HepG2 (cell line): ENCODE data around the gene EIF2AK2. TPM values are rescaled to one million over a fixed set of nuclear protein-coding genes. Genes with fewer than 3 reads are reported as not detected.
A peak's percentile ranks its signal among the peaks of the same experiment; 100 is the strongest.

Experiments used
- ARNTL ChIP-seq: sonication (generic); formaldehyde crosslinking; IDR thresholded peaks from 2 replicates; pipeline ENCODE4 v1.4.0; 2020; ENCODE audit warnings: mild to moderate bottlenecking, missing genetic modification reagents
- ATF5 ChIP-seq: sonication (generic); formaldehyde crosslinking; IDR thresholded peaks from 2 replicates; pipeline ENCODE4 v1.4.0; 2020; ENCODE audit warnings: mild to moderate bottlenecking, low read depth, missing genetic modification reagents
- CBX2 ChIP-seq, 2 experiments: fragments of 200-600 bp in 1 of 2; sonication (generic); formaldehyde crosslinking in 1 of 2; IDR thresholded peaks; 2 replicates each; pipeline versions ENCODE4 v1.7.0 to v1.8.1; 2018 to 2022; ENCODE audit warnings: low read depth in 2 of 2, low read length in 1 of 2, mild to moderate bottlenecking in 1 of 2, missing genetic modification reagents in 1 of 2
- CENPX ChIP-seq: sonication (generic); formaldehyde crosslinking; IDR thresholded peaks from 2 replicates; pipeline ENCODE4 v1.9.0; 2021; ENCODE audit warnings: mild to moderate bottlenecking, missing genetic modification reagents, moderate library complexity
- EEA1 ChIP-seq: sonication (generic); formaldehyde crosslinking; IDR thresholded peaks from 2 replicates; pipeline ENCODE4 v1.5.1; 2020; ENCODE audit warnings: mild to moderate bottlenecking, missing genetic modification reagents, borderline replicate concordance
- HOXA3 ChIP-seq: sonication (generic); formaldehyde crosslinking; IDR thresholded peaks from 2 replicates; pipeline ENCODE4 v1.5.0; 2020; ENCODE audit warnings: missing genetic modification reagents
- MXD1 ChIP-seq: sonication (generic); formaldehyde crosslinking; IDR thresholded peaks from 2 replicates; pipeline ENCODE4 v1.4.0; 2020; ENCODE audit warnings: mild to moderate bottlenecking, missing genetic modification reagents
- PHF20 ChIP-seq: sonication (generic); formaldehyde crosslinking; IDR thresholded peaks from 2 replicates; pipeline ENCODE4 v1.5.0; 2020; ENCODE audit warnings: mild to moderate bottlenecking, missing genetic modification reagents
- SATB2 ChIP-seq: sonication (generic); formaldehyde crosslinking; IDR thresholded peaks from 2 replicates; pipeline ENCODE4 v1.5.0; 2020; ENCODE audit warnings: missing genetic modification reagents
- ZBTB20 ChIP-seq: sonication (generic); formaldehyde crosslinking; IDR thresholded peaks from 2 replicates; pipeline ENCODE4 v1.8.1; 2023; ENCODE audit warnings: missing genetic modification reagents, low read depth, mild to moderate bottlenecking, borderline replicate concordance
- ZFP90 ChIP-seq: sonication (generic); formaldehyde crosslinking; IDR thresholded peaks from 2 replicates; pipeline ENCODE4 v1.8.0; 2022; ENCODE audit warnings: missing genetic modification reagents, mild to moderate bottlenecking, inconsistent platforms, borderline replicate concordance
- ZNF264 ChIP-seq: sonication (generic); formaldehyde crosslinking; IDR thresholded peaks from 2 replicates; pipeline ENCODE4 v1.4.0; 2020; ENCODE audit warnings: missing genetic modification reagents
- ZNF432 ChIP-seq: sonication (generic); formaldehyde crosslinking; IDR thresholded peaks from 2 replicates; pipeline ENCODE4 v1.5.0; 2020; ENCODE audit warnings: missing genetic modification reagents, mild to moderate bottlenecking, borderline replicate concordance
- ZNF678 ChIP-seq: sonication (generic); formaldehyde crosslinking; IDR thresholded peaks from 2 replicates; pipeline ENCODE4 v1.4.0; 2020; ENCODE audit warnings: mild to moderate bottlenecking, missing genetic modification reagents
- ZNF709 ChIP-seq: sonication (generic); formaldehyde crosslinking; IDR thresholded peaks from 2 replicates; pipeline ENCODE4 v1.5.0; 2020; ENCODE audit warnings: mild to moderate bottlenecking, missing genetic modification reagents
- ZNF770 ChIP-seq: sonication (generic); formaldehyde crosslinking; IDR thresholded peaks from 2 replicates; pipeline ENCODE4 v1.5.0; 2020; ENCODE audit warnings: mild to moderate bottlenecking, missing genetic modification reagents
- ZZZ3 ChIP-seq: sonication (generic); formaldehyde crosslinking; IDR thresholded peaks from 2 replicates; pipeline ENCODE4 v1.4.0; 2020; ENCODE audit warnings: missing genetic modification reagents, mild to moderate bottlenecking, borderline replicate concordance
- polyA plus RNA-seq, 8 experiments: library from polyadenylated mRNA; depleted of rRNA in 3 of 8; stranded (reverse) in 7 of 8; unstranded in 1 of 8; fragments of >200 nt; fragmentation: Illumina TruSeq in 4 of 8; extraction: Trizol in 4 of 8; gene quantifications; 2 replicates each; pipeline versions ENCODE4 v1.2.1 to v1.2.3, GENCODE V29; 2011 to 2016; ENCODE audit warnings: low read depth in 4 of 8, missing spikeins in 1 of 8, mixed read lengths in 1 of 8; ENCODE audit not compliant: insufficient read depth in 1 of 8
- total RNA-seq, 5 experiments: library from RNA; depleted of rRNA; stranded (reverse); fragments of >200 nt; fragmentation: Illumina TruSeq; extraction: Trizol; gene quantifications; 2 replicates each; pipeline ENCODE4 v1.2.3, GENCODE V29; 2016; ENCODE audit warnings: low read depth in 1 of 5
- TF ChIP-seq, protein P1 (sequence below): sonication (generic); formaldehyde crosslinking; IDR thresholded peaks from 2 replicates; pipeline ENCODE4 v1.4.0; 2020; ENCODE audit warnings: mild to moderate bottlenecking, missing genetic modification reagents
- TF ChIP-seq, protein P2 (sequence below): sonication (generic); formaldehyde crosslinking; IDR thresholded peaks from 2 replicates; pipeline ENCODE4 v1.4.0; 2020; ENCODE audit warnings: mild to moderate bottlenecking, low read depth, missing genetic modification reagents
- TF ChIP-seq, protein P3 (sequence below): sonication (generic); formaldehyde crosslinking; IDR thresholded peaks from 2 replicates; pipeline ENCODE4 v1.5.0; 2020; ENCODE audit warnings: missing genetic modification reagents, mild to moderate bottlenecking, borderline replicate concordance

EIF2AK2 gene
- total and polyA plus RNA-seq, 2 of the 13 experiments (the other 11 are each of a cell fraction or from before 2014, with no cell fraction given): 10.2 to 26.1 TPM

DNA sequence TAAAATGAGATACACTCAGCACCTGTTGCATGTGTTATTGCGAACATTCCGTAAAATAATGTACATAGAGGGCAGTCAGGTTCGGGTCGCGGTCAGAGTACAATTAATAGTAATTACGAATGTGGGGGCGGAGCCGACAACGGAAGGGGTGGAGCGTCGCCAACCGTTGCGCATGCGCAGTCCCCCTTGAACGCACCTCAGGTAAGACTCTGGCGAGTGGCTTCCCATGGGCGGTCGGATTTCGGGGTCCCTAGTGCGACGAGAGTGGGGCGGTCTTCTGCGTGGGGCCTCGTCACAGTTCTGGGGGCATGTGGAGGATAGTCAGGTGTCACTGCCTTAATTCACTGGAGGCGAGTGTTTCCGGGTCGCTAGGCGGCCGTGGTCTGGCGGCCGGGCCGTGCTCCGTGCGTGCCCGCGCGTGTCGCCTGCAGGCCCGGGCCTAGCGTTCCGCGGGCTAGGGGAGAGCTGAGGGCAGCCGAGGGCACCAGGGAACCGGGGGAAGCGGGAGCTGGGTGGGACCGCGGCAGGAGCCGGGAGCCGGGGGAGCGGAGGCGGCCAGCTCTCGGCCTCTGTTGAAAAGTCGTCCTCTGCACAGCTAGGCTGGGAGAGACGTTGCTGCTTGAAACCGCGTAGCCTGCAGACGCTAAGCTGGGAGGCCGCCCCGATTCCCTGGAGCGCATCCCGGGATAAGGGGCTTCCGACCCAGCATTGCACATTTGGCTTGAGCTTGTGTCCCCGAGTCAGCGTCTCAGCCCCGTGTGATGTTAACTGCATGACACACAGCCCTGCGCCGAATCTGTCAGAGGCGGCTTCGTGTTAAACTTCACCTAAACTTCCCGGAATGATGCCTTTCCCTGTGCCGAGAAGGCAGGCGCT, 39.8 kb upstream of the EIF2AK2 start, which contains the start of gene CEBPZOS (continued):
- TF ChIP-seq PHF20 (CRISPR knock-in tag) (peak; percentile 90), ZNF770 (CRISPR knock-in tag) (no peak), ARNTL (CRISPR knock-in tag) (peak; percentile 58; the same call in 1 of the 2 replicates), ZBTB20 (CRISPR knock-in tag) (peak; percentile 74), EEA1 (CRISPR knock-in tag) (peak; percentile 98), CBX2 (IDR thresholded peaks at IDR 0.05; ENCODE audit: low read depth, low read length) (no peak), CBX2 (CRISPR knock-in tag; IDR thresholded peaks at IDR 0.05; ENCODE audit: low read depth) (no peak), CENPX (CRISPR knock-in tag) (no peak), ZZZ3 (CRISPR knock-in tag) (peak; percentile 81), ZNF678 (CRISPR knock-in tag) (0 out of 2 replicates have a peak, but pooled peaks have one; percentile 72), ZNF432 (CRISPR knock-in tag) (no peak), SATB2 (CRISPR knock-in tag) (peak; percentile 90; the same call in 1 of the 2 replicates), ZNF264 (CRISPR knock-in tag) (no peak; the same call in 1 of the 2 replicates), ATF5 (CRISPR knock-in tag) (peak; percentile 92), HOXA3 (peak; percentile 55), MXD1 (CRISPR knock-in tag) (peak; percentile 96), ZFP90 (CRISPR knock-in tag) (peak; percentile 71), ZNF709 (peak; percentile 97)
- TF ChIP-seq, protein P1, sequence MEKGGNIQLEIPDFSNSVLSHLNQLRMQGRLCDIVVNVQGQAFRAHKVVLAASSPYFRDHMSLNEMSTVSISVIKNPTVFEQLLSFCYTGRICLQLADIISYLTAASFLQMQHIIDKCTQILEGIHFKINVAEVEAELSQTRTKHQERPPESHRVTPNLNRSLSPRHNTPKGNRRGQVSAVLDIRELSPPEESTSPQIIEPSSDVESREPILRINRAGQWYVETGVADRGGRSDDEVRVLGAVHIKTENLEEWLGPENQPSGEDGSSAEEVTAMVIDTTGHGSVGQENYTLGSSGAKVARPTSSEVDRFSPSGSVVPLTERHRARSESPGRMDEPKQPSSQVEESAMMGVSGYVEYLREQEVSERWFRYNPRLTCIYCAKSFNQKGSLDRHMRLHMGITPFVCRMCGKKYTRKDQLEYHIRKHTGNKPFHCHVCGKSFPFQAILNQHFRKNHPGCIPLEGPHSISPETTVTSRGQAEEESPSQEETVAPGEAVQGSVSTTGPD (CRISPR knock-in tag): 0 out of 2 replicates have a peak, but pooled peaks have one; percentile 50
- TF ChIP-seq, protein P2, sequence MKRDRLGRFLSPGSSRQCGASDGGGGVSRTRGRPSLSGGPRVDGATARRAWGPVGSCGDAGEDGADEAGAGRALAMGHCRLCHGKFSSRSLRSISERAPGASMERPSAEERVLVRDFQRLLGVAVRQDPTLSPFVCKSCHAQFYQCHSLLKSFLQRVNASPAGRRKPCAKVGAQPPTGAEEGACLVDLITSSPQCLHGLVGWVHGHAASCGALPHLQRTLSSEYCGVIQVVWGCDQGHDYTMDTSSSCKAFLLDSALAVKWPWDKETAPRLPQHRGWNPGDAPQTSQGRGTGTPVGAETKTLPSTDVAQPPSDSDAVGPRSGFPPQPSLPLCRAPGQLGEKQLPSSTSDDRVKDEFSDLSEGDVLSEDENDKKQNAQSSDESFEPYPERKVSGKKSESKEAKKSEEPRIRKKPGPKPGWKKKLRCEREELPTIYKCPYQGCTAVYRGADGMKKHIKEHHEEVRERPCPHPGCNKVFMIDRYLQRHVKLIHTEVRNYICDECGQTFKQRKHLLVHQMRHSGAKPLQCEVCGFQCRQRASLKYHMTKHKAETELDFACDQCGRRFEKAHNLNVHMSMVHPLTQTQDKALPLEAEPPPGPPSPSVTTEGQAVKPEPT (CRISPR knock-in tag): peak; percentile 97; the same call in 1 of the 2 replicates
- TF ChIP-seq, protein P3, sequence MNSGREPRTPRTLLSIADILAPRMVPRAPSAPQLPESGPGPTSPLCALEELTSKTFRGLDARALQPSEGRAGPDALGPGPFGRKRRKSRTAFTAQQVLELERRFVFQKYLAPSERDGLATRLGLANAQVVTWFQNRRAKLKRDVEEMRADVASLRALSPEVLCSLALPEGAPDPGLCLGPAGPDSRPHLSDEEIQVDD (CRISPR knock-in tag): peak; percentile 84; the same call in 1 of the 2 replicates
